OCI-LY3 (cell line): Measurements from ENCODE around the gene TTC28.

Experiments used
- H2AFZ ChIP-seq: fragments of 200-600, 300-600 bp; shearing (Covaris generic); 2 replicates; pipeline ENCODE4 v1.6.0; 2014; ENCODE audit warnings: antibody characterized with exemption, low read depth, low read length
- H3K27ac ChIP-seq: fragments of 200-600, 300-600 bp; sonication (generic); 2 replicates; pipeline ENCODE4 v1.5.1; 2014; ENCODE audit warnings: mild to moderate bottlenecking, low read length, moderate library complexity, mixed read lengths
- H3K27me3 ChIP-seq: fragments of 200-600, 300-600 bp; sonication (generic); 2 replicates; pipeline ENCODE4 v1.6.1; 2014; ENCODE audit warnings: low read depth, low read length, mixed read lengths
- H3K36me3 ChIP-seq: fragments of 200-600, 300-600 bp; sonication (generic); replicated peaks from 2 replicates; pipeline ENCODE3; 2014; ENCODE audit warnings: low read depth, low read length, mixed read lengths
- H3K4me1 ChIP-seq: fragments of 300-600, 200-600 bp; sonication (generic); 2 replicates; pipeline ENCODE4 v1.6.1; 2014; ENCODE audit warnings: low read length, mixed read lengths
- H3K4me2 ChIP-seq: fragments of 200-600, 300-600 bp; sonication (generic); 2 replicates; pipeline ENCODE4 v1.6.1; 2014; ENCODE audit warnings: low read length, mixed read lengths
- H3K4me3 ChIP-seq: fragments of 300-600, 200-600 bp; sonication (generic); 2 replicates; pipeline ENCODE4 v1.5.1; 2014; ENCODE audit warnings: antibody characterized with exemption, mild to moderate bottlenecking, low read length, moderate library complexity
- H3K79me2 ChIP-seq: fragments of 300-600, 200-600 bp; shearing (Covaris generic); 2 replicates; pipeline ENCODE4 v1.6.1; 2014; ENCODE audit warnings: mild to moderate bottlenecking, low read length, mixed read lengths
- H3K9ac ChIP-seq: fragments of 300-600, 200-600 bp; shearing (Covaris generic); 2 replicates; pipeline ENCODE4 v1.6.0; 2014; ENCODE audit warnings: mild to moderate bottlenecking, low read length, moderate library complexity
- H3K9me3 ChIP-seq: fragments of 200-600, 300-600 bp; shearing (Covaris generic); 2 replicates; pipeline ENCODE4 v1.6.1; 2014; ENCODE audit warnings: low read length, mixed read lengths; ENCODE audit not compliant: insufficient read depth
- H4K20me1 ChIP-seq: fragments of 200-600, 300-600 bp; sonication (generic); 2 replicates; pipeline ENCODE4 v1.6.1; 2016; ENCODE audit warnings: low read length, mixed read lengths; ENCODE audit not compliant: insufficient read depth
- CTCF ChIP-seq: fragments of 200-600, 300-600 bp; sonication (generic); IDR thresholded peaks from 2 replicates; pipeline ENCODE4 v1.5.1; 2014; ENCODE audit warnings: antibody characterized with exemption, low read length, low read depth
- EZH2phosphoT487 ChIP-seq: fragments of 200-600 bp; shearing (Covaris generic); IDR thresholded peaks from 2 replicates; pipeline ENCODE4 v1.6.1; 2018; ENCODE audit warnings: antibody characterized with exemption, mixed run types, low read depth

TTC28 gene

GRCh38 chr22:28481725-28482124 is 197.9 kb downstream of the TTC28 start:
- no peaks in the 10 kb centered on the region for H3K4me1 ChIP-seq
- H4K20me1 ChIP-seq = no peaks in the 10 kb centered on the region
- H3K36me3 ChIP-seq = no peaks in the 10 kb centered on the region
- no peaks in the 10 kb centered on the region for H3K9me3 ChIP-seq
- no peak overlapping the region for H3K4me3 ChIP-seq
- H3K4me2 ChIP-seq = no peak overlapping the region
- TF ChIP-seq EZH2phosphoT487 (no peak), CTCF (no peak)
- no peak overlapping the region for H3K27ac ChIP-seq
- no peaks in the 10 kb centered on the region for H3K79me2 ChIP-seq
- no peak overlapping the region for H3K9ac ChIP-seq
- no peaks in the 10 kb centered on the region for H3K27me3 ChIP-seq
- no peak overlapping the region for H2AFZ ChIP-seq

- TF ChIP-seq CTCF = no peak
- no peak for TF ChIP-seq EZH2phosphoT487
- H4K20me1 ChIP-seq = no peaks in the 10 kb centered on the region
- no peaks in the 10 kb centered on the region for H3K27me3 ChIP-seq
- no peaks in the 10 kb centered on the region for H3K4me1 ChIP-seq
- H3K79me2 ChIP-seq = no peaks in the 10 kb centered on the region
- H3K4me3 ChIP-seq = no peak overlapping the region
- H3K4me2 ChIP-seq = no peak overlapping the region
- H2AFZ ChIP-seq = no peak overlapping the region
- H3K9me3 ChIP-seq = no peaks in the 10 kb centered on the region
- H3K9ac ChIP-seq = no peak overlapping the region
- H3K36me3 ChIP-seq = no peaks in the 10 kb centered on the region
- no peak overlapping the region for H3K27ac ChIP-seq
Measured at GRCh38 chr22:28480000-28480715, 199.5 kb downstream of the TTC28 start.

GRCh38 chr22:28478564-28478963 is 201.1 kb downstream of the TTC28 start:
- Histone ChIP-seq H2AFZ (no peak overlapping the region), H3K4me3 (no peak overlapping the region), H3K27me3 (no peaks in the 10 kb centered on the region), H3K27ac (no peak overlapping the region), H3K36me3 (no peaks in the 10 kb centered on the region), H3K9me3 (no peaks in the 10 kb centered on the region), H3K9ac (no peak overlapping the region), H3K79me2 (no peaks in the 10 kb centered on the region), H3K4me1 (no peaks in the 10 kb centered on the region), H3K4me2 (no peak overlapping the region), H4K20me1 (no peaks in the 10 kb centered on the region)
- TF ChIP-seq CTCF (no peak), EZH2phosphoT487 (no peak)

- H3K36me3 ChIP-seq = no peaks in the 10 kb centered on the region
- H3K27ac ChIP-seq = no peak overlapping the region
- no peak overlapping the region for H2AFZ ChIP-seq
- H3K9me3 ChIP-seq = no peaks in the 10 kb centered on the region
- no peak overlapping the region for H3K4me3 ChIP-seq
- no peaks in the 10 kb centered on the region for H3K79me2 ChIP-seq
- TF ChIP-seq EZH2phosphoT487 (no peak), CTCF (no peak)
- H3K4me1 ChIP-seq = no peaks in the 10 kb centered on the region
- no peak overlapping the region for H3K4me2 ChIP-seq
- no peaks in the 10 kb centered on the region for H4K20me1 ChIP-seq
- H3K27me3 ChIP-seq = no peaks in the 10 kb centered on the region
- no peak overlapping the region for H3K9ac ChIP-seq
Measured at GRCh38 chr22:28477556-28477955, 202.1 kb downstream of the TTC28 start.
